OCI-LY3 (cell line): ENCODE data around the gene LARGE1.

Source experiments
- EZH2phosphoT487 ChIP-seq: fragments of 200-600 bp; shearing (Covaris generic); IDR thresholded peaks from 2 replicates; pipeline ENCODE4 v1.6.1; 2018; ENCODE audit warnings: antibody characterized with exemption, mixed run types, low read depth
- TF ChIP-seq, protein P1 (sequence below): fragments of 200-600, 300-600 bp; sonication (generic); IDR thresholded peaks from 2 replicates; pipeline ENCODE4 v1.5.1; 2014; ENCODE audit warnings: antibody characterized with exemption, low read length, low read depth

DNA sequence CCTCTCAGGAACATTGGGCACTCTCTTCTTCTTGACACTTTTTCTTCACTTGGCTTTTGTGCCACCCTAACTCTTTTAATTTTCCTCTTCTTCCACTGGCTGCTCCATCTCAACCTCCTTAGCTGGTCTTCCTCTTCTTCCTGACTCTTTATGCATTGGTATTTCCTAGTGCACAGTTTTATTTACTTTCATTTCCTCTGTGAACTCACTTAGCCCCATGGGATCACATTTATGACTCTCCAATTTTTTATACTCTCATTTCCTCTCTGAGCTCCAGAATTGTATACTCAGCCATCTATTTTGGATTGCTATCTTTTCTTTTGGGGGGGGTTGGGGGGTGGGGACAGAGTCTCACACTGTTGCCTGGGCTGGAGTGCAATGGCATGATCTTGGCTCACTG is 38.5 kb upstream of the LARGE1 start:
- TF ChIP-seq, protein P1, sequence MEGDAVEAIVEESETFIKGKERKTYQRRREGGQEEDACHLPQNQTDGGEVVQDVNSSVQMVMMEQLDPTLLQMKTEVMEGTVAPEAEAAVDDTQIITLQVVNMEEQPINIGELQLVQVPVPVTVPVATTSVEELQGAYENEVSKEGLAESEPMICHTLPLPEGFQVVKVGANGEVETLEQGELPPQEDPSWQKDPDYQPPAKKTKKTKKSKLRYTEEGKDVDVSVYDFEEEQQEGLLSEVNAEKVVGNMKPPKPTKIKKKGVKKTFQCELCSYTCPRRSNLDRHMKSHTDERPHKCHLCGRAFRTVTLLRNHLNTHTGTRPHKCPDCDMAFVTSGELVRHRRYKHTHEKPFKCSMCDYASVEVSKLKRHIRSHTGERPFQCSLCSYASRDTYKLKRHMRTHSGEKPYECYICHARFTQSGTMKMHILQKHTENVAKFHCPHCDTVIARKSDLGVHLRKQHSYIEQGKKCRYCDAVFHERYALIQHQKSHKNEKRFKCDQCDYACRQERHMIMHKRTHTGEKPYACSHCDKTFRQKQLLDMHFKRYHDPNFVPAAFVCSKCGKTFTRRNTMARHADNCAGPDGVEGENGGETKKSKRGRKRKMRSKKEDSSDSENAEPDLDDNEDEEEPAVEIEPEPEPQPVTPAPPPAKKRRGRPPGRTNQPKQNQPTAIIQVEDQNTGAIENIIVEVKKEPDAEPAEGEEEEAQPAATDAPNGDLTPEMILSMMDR, result no peak
- no peak for TF ChIP-seq EZH2phosphoT487
